HUDEP-2 (cell line): ENCODE data around the gene RNF31.

ENCODE experiments used
- DNase-seq, 76 experiments: peaks; one replicate each; lab custom pipeline; 2025; ENCODE audit not compliant: unreplicated experiment in 76 of 76; lab: John Stamatoyannopoulos, UW

Gene RNF31

DNA sequence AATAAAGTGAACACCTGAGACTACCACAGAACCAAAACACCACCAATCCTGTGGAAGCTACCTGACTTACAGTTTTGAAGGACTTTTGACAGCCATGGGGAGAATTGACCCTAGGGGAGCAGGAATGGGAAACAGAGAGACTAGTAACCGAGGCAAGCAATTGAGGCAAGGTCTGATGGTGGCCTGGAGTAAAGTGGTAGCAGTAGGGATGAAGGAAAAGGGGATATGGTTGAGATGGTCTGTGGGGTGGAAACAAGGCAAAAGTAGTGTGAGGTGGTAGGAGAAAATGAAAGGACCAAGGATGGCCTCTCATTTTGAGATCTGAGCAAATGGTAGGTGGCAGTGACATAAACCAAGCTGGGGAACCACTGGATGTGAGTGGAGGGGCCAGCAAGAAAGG is 9.5 kb downstream of the RNF31 start:
- no peak for DNase-seq

- DNase-seq = no peak
These were observed 10.0 kb downstream of the RNF31 start for GRCh38 chr14:24157331-24157730.

DNA sequence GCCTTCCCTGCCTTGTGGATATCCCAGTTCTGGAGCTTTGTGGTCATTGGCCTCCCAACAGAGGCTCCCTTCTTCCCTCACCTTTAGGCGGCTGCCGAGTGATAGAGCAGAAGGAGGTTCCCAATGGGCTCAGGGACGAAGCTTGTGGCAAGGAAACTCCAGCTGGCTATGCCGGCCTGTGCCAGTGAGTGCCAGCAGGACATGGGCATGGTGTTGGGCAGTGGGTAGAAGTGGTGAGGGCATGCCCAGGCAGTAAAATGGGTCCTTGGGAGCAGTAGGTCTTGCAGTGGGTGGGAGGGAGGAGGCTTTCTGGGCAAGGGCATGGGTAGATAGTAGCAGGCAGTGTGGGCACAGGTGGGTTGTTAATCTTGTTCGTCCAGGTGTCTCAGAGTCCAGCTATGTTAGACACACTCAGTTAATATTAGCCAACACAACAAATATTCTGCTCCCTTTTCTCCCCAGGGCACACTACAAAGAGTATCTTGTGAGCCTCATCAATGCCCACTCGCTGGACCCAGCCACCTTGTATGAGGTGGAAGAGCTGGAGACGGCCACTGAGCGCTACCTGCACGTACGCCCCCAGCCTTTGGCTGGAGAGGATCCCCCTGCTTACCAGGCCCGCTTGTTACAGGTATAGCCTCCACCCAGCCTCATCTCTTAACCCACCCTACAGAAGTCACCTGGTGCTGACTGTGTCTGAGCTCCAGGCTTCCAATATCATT is 12.6 kb downstream of the RNF31 start:
- no peak for DNase-seq

GRCh38 chr14:24160499-24160849 is 13.2 kb downstream of the RNF31 start:
- DNase-seq = no peak

- peak; percentile 33 to 99 (median 96) for DNase-seq
These were observed 13.8 kb downstream of the RNF31 start, which contains the start of gene IRF9 for GRCh38 chr14:24160850-24161804. Gene IRF9 (plus strand): TSS chr14:24161265. CDS start chr14:24162145, 880 bp downstream.

DNA sequence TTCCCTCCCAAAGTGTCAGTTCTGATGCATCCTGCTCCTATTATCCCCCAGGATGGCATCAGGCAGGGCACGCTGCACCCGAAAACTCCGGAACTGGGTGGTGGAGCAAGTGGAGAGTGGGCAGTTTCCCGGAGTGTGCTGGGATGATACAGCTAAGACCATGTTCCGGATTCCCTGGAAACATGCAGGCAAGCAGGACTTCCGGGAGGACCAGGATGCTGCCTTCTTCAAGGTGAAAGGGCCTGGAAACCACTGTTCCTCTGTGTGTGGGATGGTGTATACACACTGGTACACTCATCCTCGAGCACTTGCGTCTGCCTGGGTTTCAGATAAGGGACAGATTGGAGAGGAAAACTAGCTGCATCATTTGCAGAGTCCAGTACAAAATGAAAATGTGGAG is 14.8 kb downstream of the RNF31 start:
- no peak for DNase-seq

DNA sequence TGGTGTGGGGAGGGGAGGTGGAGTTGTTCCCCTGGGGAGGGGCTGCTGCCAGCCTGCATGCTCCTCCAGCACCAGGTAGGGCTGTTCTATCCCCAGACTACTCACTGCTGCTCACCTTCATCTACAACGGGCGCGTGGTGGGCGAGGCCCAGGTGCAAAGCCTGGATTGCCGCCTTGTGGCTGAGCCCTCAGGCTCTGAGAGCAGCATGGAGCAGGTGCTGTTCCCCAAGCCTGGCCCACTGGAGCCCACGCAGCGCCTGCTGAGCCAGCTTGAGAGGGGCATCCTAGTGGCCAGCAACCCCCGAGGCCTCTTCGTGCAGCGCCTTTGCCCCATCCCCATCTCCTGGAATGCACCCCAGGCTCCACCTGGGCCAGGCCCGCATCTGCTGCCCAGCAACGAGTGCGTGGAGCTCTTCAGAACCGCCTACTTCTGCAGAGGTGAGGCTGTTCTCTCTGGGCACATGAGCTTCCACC is 17.3 kb downstream of the RNF31 start:
- DNase-seq = no peak

- DNase-seq = no peak
These were observed 18.5 kb downstream of the RNF31 start for GRCh38 chr14:24165785-24166184.

DNA sequence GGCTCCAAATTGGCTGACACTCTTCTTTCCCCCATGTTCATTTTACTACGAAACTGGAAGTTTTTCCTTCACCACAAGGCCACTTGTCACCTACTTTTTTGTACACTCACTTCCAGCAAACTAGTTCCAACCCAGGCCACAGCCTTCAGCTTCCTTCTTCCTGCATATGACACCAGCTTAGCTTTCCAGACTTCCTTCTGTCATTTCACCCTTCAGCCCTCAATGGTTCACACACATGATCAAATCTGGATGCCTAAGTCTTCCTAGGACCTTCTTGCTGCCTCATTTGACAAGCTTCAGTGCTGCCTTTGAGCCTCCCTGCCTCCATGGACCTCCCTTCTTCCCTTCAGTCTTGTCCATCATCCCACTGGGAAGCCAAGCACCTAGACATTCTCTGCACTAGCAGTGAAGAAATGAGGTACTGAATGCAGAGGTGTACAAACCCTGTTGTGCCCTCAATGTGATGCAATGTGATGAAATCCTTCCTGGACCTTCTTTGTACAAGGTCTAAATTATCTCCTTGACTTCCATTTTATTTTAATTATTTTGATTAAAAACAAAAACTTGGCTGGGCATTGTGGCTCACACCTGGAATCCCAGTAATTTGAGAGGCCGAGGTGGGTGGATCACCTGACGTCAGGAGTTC is 20.3 kb downstream of the RNF31 start:
- DNase-seq = no peak

GRCh38 chr14:24171422-24172260 is 24.3 kb downstream of the RNF31 start, which contains the start of gene REC8:
Gene REC8 (plus strand): TSS chr14:24172080. CDS start chr14:24172553, 473 bp downstream.
- peak in 59 of 76 experiments; percentile 15 to 96 (median 68) for DNase-seq

GRCh38 chr14:24172261-24172860 is 25.1 kb downstream of the RNF31 start:
- no peak for DNase-seq

DNA sequence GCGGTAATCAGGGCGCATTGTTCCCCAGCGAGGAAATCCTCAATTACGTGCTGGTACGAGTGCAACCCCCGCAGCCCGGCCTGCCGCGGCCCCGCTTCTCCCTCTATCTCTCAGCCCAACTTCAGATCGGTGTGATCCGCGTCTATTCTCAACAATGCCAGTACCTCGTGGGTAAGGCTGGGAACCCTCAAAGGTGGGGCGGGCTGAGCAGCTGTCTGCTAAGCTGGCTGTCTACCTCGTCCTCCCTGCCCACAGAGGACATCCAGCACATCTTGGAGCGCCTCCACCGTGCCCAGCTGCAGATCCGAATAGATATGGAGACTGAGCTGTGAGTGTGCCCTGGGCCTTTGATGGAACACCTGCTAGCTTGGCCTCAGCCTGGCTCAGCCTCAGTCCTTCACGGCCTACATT is 25.6 kb downstream of the RNF31 start:
- no peak for DNase-seq

DNA sequence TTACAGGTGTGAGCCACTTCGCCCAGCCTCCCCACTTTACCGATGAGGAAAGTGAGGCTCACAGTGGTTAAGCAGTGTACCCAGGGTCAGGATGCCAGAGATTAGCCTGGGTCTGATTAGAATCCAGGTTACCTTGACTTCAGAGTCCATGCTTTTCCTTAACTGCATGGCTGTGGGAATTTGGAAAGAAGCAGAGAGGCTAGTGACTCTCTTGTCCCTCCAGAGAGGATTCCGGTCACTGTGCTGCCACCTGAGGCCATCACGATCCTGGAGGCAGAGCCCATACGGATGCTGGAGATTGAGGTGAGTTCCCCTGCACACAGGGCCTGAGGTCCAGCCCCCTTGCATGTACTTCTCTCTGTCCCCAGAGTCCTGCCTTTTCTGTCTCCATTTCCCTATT is 29.3 kb downstream of the RNF31 start:
- DNase-seq = no peak

DNA sequence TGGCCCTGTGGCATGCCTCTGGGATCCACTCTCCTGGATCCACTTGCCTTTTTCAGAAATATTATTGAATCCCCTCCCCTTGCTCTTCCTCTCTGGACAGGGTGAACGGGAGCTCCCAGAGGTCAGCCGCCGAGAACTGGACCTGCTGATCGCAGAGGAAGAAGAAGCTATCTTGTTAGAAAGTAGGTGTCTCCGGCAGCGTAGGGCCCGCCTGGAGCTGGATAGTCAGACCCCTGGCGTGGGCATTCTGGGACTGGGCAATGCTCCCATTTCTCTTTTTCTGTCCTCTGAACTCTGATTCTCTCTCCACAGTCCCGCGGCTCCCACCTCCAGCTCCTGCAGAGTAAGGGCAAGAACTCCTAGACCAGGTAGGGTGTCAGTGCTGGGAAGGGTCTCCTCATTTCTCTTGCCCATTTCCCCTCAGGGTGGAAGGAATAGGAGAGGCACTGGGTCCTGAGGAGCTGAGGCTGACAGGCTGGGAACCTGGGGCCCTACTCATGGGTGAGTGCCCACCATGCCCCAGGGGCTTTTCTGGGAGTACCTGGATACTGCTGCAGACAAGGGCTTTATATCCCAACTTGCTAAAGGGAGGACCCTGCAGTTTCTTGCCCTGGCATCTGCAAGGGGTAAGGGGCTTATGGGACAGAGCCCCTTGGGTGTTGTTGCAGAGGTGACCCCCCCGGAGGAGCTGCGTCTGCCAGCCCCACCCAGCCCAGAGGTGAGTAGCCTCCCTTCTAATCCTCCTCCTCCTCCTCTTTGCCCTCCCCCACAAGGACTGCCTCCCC is 29.9 kb downstream of the RNF31 start:
- DNase-seq = no peak

GRCh38 chr14:24177891-24178290 is 30.6 kb downstream of the RNF31 start:
- no peak for DNase-seq

DNA sequence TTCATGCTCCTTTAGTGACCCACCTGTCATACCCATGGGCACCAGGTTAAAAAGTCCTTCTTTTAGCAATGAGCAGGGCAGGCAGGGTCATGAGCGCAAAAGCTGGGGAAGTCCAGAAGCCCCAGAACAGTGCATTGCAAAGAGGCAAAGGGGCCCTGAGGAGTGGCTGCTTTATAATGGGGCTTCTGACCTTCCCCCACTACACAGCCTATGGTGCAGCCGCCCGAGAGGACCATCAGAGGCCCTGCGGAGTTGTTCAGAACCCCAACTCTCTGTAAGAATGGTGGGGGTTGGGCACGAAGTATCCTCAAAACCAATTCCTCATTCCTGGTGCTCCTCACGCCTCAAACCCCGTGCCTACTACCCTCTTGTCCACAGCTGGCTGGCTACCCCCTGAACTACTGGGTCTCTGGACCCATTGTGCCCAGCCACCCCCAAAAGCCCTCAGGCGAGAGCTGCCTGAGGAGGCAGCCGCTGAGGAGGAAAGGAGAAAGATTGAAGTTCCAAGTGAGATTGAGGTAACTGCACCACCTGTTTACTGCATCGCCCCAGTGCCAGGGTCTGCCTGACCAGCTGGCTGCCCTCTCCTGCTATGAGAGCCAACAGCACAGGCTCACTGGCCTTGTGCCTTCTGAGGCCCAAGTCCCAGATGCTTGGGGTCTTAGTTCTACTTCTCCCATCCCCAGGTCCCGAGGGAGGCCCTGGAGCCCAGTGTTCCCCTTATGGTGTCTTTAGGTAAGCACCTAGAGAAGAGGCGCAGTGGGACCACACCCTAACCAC is 31.3 kb downstream of the RNF31 start:
- no peak for DNase-seq

DNA sequence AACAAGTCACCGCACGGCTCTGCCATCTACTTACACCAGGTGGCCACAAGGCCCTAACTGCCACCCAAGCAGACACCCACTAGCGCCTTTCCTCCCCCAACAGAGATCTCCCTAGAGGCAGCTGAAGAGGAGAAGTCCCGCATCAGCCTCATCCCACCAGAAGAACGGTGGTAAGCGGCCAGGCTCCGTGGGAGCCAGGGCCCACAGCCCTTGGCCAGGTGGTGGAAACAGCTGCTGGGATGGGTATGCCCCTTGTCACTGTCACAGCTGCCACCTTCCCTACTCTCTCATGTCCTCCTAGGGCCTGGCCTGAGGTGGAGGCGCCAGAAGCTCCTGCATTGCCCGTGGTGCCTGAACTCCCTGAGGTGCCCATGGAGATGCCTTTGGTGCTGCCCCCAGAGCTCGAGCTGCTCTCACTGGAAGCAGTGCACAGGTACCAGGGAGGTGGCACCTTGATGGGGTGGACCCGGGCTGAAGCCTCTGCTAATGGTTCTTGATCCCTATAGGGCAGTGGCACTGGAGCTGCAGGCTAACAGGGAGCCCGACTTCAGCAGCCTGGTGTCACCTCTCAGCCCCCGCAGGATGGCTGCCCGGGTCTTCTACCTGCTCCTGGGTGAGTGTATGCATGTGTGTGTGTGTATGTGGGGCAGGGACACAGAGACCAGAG is 32.1 kb downstream of the RNF31 start:
- DNase-seq = no peak
